Epithelial cell of proximal tubule (primary cell): ENCODE measurements around the gene GFOD2. TPM values are rescaled to one million over a fixed set of nuclear protein-coding genes. Genes with fewer than 3 reads are reported as not detected.
"Not testable (repeated sequence)": the region's sequence is repeated elsewhere in the genome, so short reads cannot be mapped to it uniquely, and the experiment has no call there.

Source experiments
- DNase-seq: peaks from one replicate; pipeline ENCODE4 v3.0.0-alpha.2; 2011; ENCODE audit warnings: low read depth
- H3K4me3 ChIP-seq: 2 replicates; pipeline ENCODE4 v1.5.1; 2011; ENCODE audit warnings: low read depth, mild to moderate bottlenecking, low read length
- total RNA-seq: library from RNA; depleted of rRNA; stranded (reverse); fragments of >200 nt; gene quantifications from 2 replicates; pipeline ENCODE4 v1.2.3, GENCODE V29; 2015
- TF ChIP-seq, protein P1 (sequence below): conservative IDR thresholded peaks from 2 replicates; pipeline ENCODE4 v1.5.1; 2012; ENCODE audit warnings: low read depth, mild to moderate bottlenecking, low read length

Gene GFOD2
- total RNA-seq, 1 donor from 2014 or later, result 16.1 TPM

DNA sequence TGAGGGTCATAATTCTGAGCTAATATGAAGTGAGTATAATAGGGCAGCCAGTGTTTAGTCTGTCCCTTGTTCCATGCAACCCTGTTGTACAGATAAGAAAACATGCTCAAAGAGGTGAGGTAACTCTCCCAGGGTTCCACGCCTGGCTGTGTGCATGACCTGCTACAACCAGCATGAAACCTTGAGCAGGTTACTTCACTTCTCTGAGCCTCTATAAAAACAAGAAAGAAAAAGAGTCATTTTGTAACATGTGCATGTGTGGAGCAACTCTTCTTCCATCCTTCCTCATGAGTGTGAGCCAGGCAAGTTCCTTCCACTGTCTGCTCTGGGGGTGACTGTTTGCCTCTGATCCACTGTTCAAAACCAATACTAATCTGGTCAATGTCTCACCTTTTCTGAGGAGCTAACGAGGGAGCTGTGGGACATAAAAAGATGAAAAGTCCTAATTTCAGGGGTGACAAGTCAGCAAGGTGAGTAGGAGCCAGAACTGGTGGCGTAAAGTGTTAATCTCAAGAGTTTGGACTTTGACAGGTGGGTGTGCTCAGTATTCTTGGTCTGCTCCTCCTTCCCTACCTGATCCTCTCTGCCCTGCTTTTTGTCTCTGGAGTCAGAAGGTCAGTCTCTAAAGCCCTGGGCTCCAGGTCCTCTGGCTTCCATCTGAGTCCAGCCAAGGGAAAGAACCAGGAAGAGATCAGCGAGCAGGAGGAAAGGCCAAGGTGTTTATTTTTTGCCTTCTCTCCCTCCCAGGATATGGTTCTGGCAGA is 21.5 kb downstream of the GFOD2 start:
- H3K4me3 ChIP-seq, result no peak overlapping the region
- DNase-seq, result no peak
- TF ChIP-seq, protein P1, sequence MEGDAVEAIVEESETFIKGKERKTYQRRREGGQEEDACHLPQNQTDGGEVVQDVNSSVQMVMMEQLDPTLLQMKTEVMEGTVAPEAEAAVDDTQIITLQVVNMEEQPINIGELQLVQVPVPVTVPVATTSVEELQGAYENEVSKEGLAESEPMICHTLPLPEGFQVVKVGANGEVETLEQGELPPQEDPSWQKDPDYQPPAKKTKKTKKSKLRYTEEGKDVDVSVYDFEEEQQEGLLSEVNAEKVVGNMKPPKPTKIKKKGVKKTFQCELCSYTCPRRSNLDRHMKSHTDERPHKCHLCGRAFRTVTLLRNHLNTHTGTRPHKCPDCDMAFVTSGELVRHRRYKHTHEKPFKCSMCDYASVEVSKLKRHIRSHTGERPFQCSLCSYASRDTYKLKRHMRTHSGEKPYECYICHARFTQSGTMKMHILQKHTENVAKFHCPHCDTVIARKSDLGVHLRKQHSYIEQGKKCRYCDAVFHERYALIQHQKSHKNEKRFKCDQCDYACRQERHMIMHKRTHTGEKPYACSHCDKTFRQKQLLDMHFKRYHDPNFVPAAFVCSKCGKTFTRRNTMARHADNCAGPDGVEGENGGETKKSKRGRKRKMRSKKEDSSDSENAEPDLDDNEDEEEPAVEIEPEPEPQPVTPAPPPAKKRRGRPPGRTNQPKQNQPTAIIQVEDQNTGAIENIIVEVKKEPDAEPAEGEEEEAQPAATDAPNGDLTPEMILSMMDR, result no peak

DNA sequence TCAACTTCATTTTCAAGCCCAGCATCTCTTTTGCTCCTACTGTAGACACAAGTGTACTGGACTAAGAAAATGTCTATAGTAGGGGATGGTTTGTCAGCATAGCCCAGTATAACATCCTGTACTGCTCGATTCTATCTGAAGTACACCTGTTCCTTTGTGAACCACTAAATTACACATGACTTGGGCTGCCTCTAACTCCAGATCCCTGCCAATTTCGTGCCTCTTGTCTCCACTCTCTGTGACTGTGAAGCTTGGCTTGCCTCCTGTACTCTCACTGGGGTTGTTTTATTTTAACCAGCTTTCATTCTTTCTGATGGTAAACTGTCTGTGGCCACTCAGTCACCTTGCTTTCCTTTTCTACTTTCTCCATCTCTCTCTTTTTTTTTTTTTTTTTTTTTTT is 24.5 kb downstream of the GFOD2 start:
- H3K4me3 ChIP-seq, result no peak overlapping the region
- TF ChIP-seq, protein P1, result no peak
- DNase-seq, result no peak

DNA sequence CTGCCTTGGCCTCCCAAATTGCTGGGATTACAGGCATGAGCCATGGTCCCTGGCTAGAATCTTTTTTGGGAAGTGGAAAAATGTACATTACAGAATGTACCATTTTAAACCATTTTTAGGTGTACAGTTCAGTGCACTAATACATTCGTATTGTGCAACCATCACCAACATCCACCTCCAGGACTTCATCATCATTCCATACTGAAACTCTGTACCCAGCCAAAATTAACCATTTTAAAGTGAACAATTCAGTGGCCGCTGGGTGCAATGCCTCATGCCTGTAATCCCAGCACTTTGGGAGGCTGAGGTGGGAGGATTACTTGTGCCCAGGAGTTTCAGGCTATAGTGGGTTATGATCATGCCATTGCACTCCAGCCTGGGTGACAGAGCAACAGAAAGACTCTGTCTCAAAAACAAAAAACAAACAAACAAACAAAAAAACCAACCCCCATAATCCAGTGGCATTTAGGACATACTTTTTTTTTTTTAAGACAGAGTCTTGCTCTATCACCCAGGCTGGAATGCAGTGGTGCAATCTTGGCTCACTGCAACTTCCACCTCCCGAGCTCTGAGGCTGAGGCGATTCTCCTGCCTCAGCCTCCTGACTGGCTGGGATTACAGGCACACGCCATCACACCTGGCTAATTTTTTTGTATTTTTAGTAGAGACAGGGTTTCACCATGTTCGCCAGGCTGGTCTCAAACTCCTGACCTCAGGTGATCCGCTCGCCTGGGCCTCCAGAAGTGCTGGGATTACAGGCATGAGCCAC is 25.4 kb downstream of the GFOD2 start:
- DNase-seq, H3K4me3 ChIP-seq: not testable (repeated sequence)

DNA sequence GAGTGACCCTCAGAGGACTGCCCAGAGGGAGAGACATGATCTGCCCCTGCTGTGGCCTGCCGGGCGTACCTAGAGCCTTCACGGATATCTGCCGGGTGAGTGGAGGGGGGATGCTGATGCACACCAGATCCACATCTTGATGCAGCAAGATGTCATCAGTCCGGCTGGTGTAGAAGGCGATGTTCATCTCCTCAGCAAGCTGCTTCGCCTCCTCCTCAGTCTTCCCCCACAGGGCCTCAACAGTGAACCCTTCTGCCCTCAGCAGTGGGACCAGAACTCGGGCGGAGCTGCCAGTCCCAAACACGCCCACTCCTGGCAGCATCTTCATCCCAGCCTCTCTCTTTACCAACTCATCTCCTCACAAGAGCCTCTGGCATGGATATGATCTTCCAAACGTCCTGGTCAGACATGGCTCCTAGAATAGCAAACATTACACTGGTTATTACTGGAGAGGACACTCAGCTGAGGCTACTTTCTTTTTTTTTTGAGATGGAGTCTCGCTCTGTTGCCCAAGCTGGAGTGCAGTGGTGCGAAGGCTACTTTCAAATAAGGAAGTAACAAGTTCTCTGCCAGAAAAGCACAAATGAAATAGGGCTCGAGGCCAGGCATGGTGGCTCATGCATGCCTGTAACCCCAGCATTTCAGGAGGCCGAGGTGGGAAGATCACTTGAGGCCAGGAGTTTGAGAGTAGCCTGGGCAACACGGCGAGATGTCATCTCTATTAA is 33.6 kb downstream of the GFOD2 start:
- DNase-seq, result peak; percentile 30
- no peak overlapping the region for H3K4me3 ChIP-seq
- TF ChIP-seq, protein P1, result no peak

DNA sequence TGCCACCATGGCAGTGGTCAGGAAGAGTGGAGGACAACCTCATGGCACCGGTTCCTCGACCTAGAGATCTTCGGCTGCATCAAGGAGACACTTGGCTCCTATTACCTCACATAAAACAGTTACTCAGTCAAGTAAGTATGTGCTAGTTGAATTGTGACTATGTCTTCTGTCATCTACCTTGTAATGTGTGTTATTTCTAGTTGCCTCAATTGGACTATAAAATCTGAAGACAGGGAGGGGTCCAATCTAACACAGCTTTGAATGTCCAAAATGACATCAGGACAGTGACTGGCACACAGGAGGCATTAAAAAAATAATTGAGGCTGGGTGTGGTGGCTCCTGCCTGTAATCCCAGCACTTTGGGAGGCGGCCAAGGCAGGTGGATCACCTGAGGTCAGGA is 35.3 kb downstream of the GFOD2 start:
- TF ChIP-seq, protein P1, result no peak
- H3K4me3 ChIP-seq, result no peak overlapping the region
- DNase-seq, result no peak

DNA sequence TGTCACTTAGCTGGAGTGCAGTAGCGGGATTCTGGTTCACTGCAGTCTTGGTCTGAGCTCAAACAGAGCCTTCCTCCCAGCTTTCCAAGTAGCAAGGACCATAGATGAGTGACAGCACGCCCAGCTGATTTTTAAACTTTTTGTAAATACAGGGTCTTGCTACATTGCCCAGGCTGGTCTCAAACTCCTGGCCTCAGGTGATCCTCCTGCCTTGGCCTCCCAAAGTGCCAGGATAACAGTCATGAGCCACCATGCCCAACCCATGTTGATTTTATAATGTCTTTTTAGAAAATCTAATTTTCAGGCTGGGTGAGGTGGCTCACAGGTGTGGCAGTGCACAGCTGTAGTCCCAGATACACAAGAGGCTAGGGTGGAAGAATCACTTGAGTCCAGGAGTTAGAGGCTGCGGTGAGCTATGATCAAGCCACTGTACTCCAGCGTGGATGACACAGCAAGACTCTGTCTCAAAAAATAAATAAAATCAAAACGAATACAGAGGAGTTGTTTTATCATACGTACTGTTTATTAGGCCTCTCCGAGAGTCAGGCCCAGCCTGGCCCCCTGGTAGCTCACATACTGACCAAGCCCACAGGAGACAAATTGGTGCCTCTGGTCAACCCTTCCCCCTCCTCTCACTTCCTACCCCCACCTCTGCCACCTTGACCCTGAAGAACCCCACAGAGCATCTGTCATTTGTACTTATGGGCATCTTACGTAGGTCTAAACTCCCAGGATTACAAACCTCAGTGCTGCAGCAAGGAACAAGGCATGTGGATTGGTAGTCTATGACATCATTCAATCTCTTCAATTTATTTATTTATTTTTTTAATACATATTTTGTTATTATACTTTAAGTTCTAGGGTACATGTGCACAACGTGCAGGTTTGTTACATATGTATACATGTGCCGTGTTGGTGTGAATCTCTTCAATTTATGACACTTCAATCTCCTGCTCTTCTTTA is 38.9 kb downstream of the GFOD2 start:
- TF ChIP-seq, protein P1, result no peak
- no peak for DNase-seq
- H3K4me3 ChIP-seq, result no peak overlapping the region
